Measurements from ENCODE around the gene FAM83F.

- TF ChIP-seq POLR2AphosphoS5 (IDR thresholded peaks at IDR 0.05; ENCODE audit: low read depth, low read length) (no peak), SIN3A (IDR thresholded peaks at IDR 0.05; ENCODE audit: borderline replicate concordance, insufficient read depth, low read length) (no peak), TAF1 (IDR thresholded peaks at IDR 0.05; ENCODE audit: borderline replicate concordance, insufficient read depth, low read length) (no peak)
- TF ChIP-seq, protein P1, sequence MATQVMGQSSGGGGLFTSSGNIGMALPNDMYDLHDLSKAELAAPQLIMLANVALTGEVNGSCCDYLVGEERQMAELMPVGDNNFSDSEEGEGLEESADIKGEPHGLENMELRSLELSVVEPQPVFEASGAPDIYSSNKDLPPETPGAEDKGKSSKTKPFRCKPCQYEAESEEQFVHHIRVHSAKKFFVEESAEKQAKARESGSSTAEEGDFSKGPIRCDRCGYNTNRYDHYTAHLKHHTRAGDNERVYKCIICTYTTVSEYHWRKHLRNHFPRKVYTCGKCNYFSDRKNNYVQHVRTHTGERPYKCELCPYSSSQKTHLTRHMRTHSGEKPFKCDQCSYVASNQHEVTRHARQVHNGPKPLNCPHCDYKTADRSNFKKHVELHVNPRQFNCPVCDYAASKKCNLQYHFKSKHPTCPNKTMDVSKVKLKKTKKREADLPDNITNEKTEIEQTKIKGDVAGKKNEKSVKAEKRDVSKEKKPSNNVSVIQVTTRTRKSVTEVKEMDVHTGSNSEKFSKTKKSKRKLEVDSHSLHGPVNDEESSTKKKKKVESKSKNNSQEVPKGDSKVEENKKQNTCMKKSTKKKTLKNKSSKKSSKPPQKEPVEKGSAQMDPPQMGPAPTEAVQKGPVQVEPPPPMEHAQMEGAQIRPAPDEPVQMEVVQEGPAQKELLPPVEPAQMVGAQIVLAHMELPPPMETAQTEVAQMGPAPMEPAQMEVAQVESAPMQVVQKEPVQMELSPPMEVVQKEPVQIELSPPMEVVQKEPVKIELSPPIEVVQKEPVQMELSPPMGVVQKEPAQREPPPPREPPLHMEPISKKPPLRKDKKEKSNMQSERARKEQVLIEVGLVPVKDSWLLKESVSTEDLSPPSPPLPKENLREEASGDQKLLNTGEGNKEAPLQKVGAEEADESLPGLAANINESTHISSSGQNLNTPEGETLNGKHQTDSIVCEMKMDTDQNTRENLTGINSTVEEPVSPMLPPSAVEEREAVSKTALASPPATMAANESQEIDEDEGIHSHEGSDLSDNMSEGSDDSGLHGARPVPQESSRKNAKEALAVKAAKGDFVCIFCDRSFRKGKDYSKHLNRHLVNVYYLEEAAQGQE (IDR thresholded peaks at IDR 0.05; ENCODE audit: insufficient read depth in 1 of 2, low read depth in 2 of 2, low read length in 2 of 2): no peak
These were observed 3.4 kb downstream of the FAM83F start for GRCh38 chr22:39997939-39998726.

Measured in PFSK-1 (cell line).